AG10803 (cell line): ENCODE measurements around the gene ARL6IP5.
A peak's percentile ranks its signal among the peaks of the same experiment; 100 is the strongest.

Source experiments
- DNase-seq: peaks from one replicate; pipeline ENCODE4 v3.0.0; 2010; ENCODE audit warnings: low read depth
- H3K4me3 ChIP-seq: 2 replicates; pipeline ENCODE4 v1.5.1; 2011; ENCODE audit warnings: mild to moderate bottlenecking, low read length, control low read depth
- CTCF ChIP-seq: conservative IDR thresholded peaks from 2 replicates; pipeline ENCODE4 v1.5.1; 2011; ENCODE audit warnings: mild to moderate bottlenecking, low read length, control low read depth, inconsistent platforms

ARL6IP5 gene

GRCh38 chr3:69105320-69105719 is 20.6 kb downstream of the ARL6IP5 start:
- peak; percentile 35 for DNase-seq
- TF ChIP-seq CTCF, result no peak

GRCh38 chr3:69107841-69108240 is 23.1 kb downstream of the ARL6IP5 start:
- no peak for DNase-seq
- no peak for TF ChIP-seq CTCF

More at GRCh38 chr3:69105320-69105719, 20.6 kb downstream of the ARL6IP5 start:
- H3K4me3 ChIP-seq, result no peak overlapping the region

DNA sequence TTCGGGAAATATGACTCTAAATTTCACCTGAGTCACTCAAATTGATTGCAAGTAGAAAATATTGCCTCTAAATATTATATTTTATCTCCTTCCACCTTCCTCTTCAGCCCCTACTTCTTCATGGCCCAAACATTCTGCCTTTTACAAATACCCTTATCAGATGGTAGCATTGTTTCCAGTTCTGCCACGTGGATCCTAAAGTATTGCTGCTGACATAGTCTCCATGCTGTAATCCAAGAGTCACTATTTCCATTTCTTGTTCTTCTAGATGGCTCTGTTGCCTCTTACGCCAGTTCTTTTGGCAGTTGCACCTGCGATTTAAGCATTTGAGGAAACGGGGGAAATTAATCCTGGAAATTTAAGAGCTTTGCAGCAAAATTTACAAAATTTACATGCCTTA is 24.1 kb downstream of the ARL6IP5 start:
- TF ChIP-seq CTCF, result no peak
- no peak for DNase-seq
- no peak overlapping the region for H3K4me3 ChIP-seq

More at GRCh38 chr3:69107841-69108240, 23.1 kb downstream of the ARL6IP5 start:
- no peak overlapping the region for H3K4me3 ChIP-seq

GRCh38 chr3:69110941-69111546 is 26.3 kb downstream of the ARL6IP5 start:
- H3K4me3 ChIP-seq, result no peak overlapping the region
- no peak for DNase-seq
- no peak for TF ChIP-seq CTCF

- no peak for TF ChIP-seq CTCF
- no peak for DNase-seq
- H3K4me3 ChIP-seq, result no peak overlapping the region
Measured at GRCh38 chr3:69113536-69113935, 28.8 kb downstream of the ARL6IP5 start.

DNA sequence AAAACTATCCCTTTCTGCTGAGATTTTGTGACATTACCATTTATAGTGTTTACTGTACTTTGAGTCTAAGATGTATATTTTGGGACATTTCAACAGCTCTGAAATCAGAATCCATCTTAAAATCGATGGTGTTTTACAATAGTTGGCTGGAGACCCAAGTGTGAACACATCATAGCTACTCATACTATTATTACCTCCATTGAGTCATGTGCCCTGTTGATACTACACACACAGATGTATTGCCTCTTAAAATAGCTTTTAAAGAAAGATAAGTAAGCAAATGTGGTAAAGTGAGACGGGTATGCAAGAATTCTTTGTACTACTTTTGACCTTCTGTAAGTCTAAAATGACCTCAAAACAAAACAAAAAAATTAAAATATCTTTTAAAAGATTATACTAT is 31.0 kb downstream of the ARL6IP5 start:
- peak; percentile 13 for DNase-seq
- no peak for TF ChIP-seq CTCF
- no peak overlapping the region for H3K4me3 ChIP-seq

GRCh38 chr3:69116162-69116561 is 31.4 kb downstream of the ARL6IP5 start:
- TF ChIP-seq CTCF, result no peak
- no peak for DNase-seq
- no peak overlapping the region for H3K4me3 ChIP-seq
